DMS 273 (cell line): ENCODE measurements around the gene MAGI1.
"Not testable (repeated sequence)": the region's sequence is repeated elsewhere in the genome, so short reads cannot be mapped to it uniquely, and the experiment has no call there.

Experiments
- DNase-seq: peaks from one replicate; lab custom pipeline; 2025; ENCODE audit not compliant: unreplicated experiment; lab: John Stamatoyannopoulos, UW

Gene MAGI1

GRCh38 chr3:65576966-65577365 lies 461.8 kb downstream of the MAGI1 start:
- no peak for DNase-seq

GRCh38 chr3:65576228-65576627 lies 462.5 kb downstream of the MAGI1 start:
- no peak for DNase-seq

GRCh38 chr3:65575376-65575840 lies 463.3 kb downstream of the MAGI1 start:
- no peak for DNase-seq

GRCh38 chr3:65573548-65574116 lies 465.1 kb downstream of the MAGI1 start:
- no peak for DNase-seq

GRCh38 chr3:65572175-65572777 lies 466.4 kb downstream of the MAGI1 start:
- no peak for DNase-seq

- DNase-seq = no peak
Measured at GRCh38 chr3:65569845-65570405, 468.8 kb downstream of the MAGI1 start.

- DNase-seq = no peak
Measured at GRCh38 chr3:65569129-65569528, 469.6 kb downstream of the MAGI1 start.

- no peak for DNase-seq
Measured at GRCh38 chr3:65568497-65568896, 470.2 kb downstream of the MAGI1 start.

GRCh38 chr3:65565744-65566143 lies 473.0 kb downstream of the MAGI1 start:
- not testable (repeated sequence) for DNase-seq

- DNase-seq = no peak
Measured at GRCh38 chr3:65564483-65564882, 474.2 kb downstream of the MAGI1 start.

GRCh38 chr3:65563861-65564260 lies 474.9 kb downstream of the MAGI1 start:
- DNase-seq = no peak

GRCh38 chr3:65562447-65562846 lies 476.3 kb downstream of the MAGI1 start:
- no peak for DNase-seq

- DNase-seq = no peak
Measured at GRCh38 chr3:65561617-65562016, 477.1 kb downstream of the MAGI1 start.

- DNase-seq = no peak
Measured at GRCh38 chr3:65560901-65561300, 477.8 kb downstream of the MAGI1 start.

GRCh38 chr3:65560133-65560532 lies 478.6 kb downstream of the MAGI1 start:
- DNase-seq = no peak

- DNase-seq = no peak
Measured at GRCh38 chr3:65559643-65560042, 479.1 kb downstream of the MAGI1 start.

- DNase-seq = no peak
Measured at GRCh38 chr3:65558826-65559225, 479.9 kb downstream of the MAGI1 start.

GRCh38 chr3:65557899-65558564 lies 480.7 kb downstream of the MAGI1 start:
- no peak for DNase-seq

GRCh38 chr3:65556934-65557577 lies 481.7 kb downstream of the MAGI1 start:
- no peak for DNase-seq

GRCh38 chr3:65552434-65552833 lies 486.3 kb downstream of the MAGI1 start:
- no peak for DNase-seq

- DNase-seq = no peak
Measured at GRCh38 chr3:65551945-65552344, 486.8 kb downstream of the MAGI1 start.

- peak; percentile 18 for DNase-seq
Measured at GRCh38 chr3:65550137-65550536, 488.6 kb downstream of the MAGI1 start.
